Activated CD4-positive, CD25-positive, alpha-beta regulatory T cell (primary cell): ENCODE measurements around the gene DNAJB6.
"Not testable (repeated sequence)": the region's sequence is repeated elsewhere in the genome, so short reads cannot be mapped to it uniquely, and the experiment has no call there.

Experiments used
- DNase-seq, 4 experiments: peaks; one replicate each; lab custom pipeline; 2025; lab: John Stamatoyannopoulos, UW

The DNAJB6 gene

GRCh38 chr7:157442993-157443831, 106.4 kb downstream of the DNAJB6 start:
- DNase-seq: no peak

- DNase-seq: no peak
Measured at GRCh38 chr7:157444011-157444842, 107.4 kb downstream of the DNAJB6 start.

GRCh38 chr7:157444843-157445135, 108.0 kb downstream of the DNAJB6 start:
- DNase-seq: no peak

- DNase-seq: no peak
Measured at GRCh38 chr7:157445246-157445955, 108.6 kb downstream of the DNAJB6 start.

- no peak for DNase-seq
Measured at GRCh38 chr7:157445956-157446295, 109.1 kb downstream of the DNAJB6 start.

- DNase-seq: no peak
Measured at GRCh38 chr7:157446322-157446721, 109.5 kb downstream of the DNAJB6 start.

- DNase-seq: not testable (repeated sequence)
Measured at GRCh38 chr7:157454003-157454402, 117.2 kb downstream of the DNAJB6 start.

GRCh38 chr7:157457355-157458253, 120.8 kb downstream of the DNAJB6 start:
- DNase-seq: no peak

- no peak for DNase-seq
Measured at GRCh38 chr7:157458254-157458633, 121.4 kb downstream of the DNAJB6 start.

- DNase-seq: no peak
Measured at GRCh38 chr7:157459966-157460365, 123.2 kb downstream of the DNAJB6 start.

- DNase-seq: no peak
Measured at GRCh38 chr7:157460721-157461120, 123.9 kb downstream of the DNAJB6 start.

- DNase-seq: no peak
Measured at GRCh38 chr7:157461573-157462418, 125.0 kb downstream of the DNAJB6 start.

- no peak for DNase-seq
Measured at GRCh38 chr7:157462419-157462771, 125.6 kb downstream of the DNAJB6 start.

GRCh38 chr7:157462840-157463239, 126.0 kb downstream of the DNAJB6 start:
- no peak for DNase-seq

- no peak for DNase-seq
Measured at GRCh38 chr7:157463245-157463644, 126.4 kb downstream of the DNAJB6 start.

GRCh38 chr7:157464111-157464970, 127.5 kb downstream of the DNAJB6 start:
- no peak for DNase-seq

GRCh38 chr7:157464971-157465886, 128.4 kb downstream of the DNAJB6 start:
- no peak for DNase-seq

GRCh38 chr7:157465891-157466866, 129.4 kb downstream of the DNAJB6 start:
- no peak for DNase-seq
